Liver (tissue), 9 donors: Measurements from ENCODE around the gene SERTM2. TPM values are rescaled to one million over a fixed set of nuclear protein-coding genes. Genes with fewer than 3 reads are reported as not detected.
A peak's percentile ranks its signal among the peaks of the same experiment; 100 is the strongest.

ENCODE experiments used
- DNase-seq: peaks from one replicate; pipeline ENCODE4 v3.0.0-alpha.2; 2017; ENCODE audit warnings: low spot score
- H3K27ac ChIP-seq, 2 donors: one replicate each; pipeline ENCODE4 v1.7.0; 2013; ENCODE audit warnings: inconsistent platforms in 2 of 2, low read length in 2 of 2, control low read depth in 1 of 2, low read depth in 1 of 2, mild to moderate bottlenecking in 1 of 2
- H3K27me3 ChIP-seq, 4 donors: one replicate each; pipeline versions ENCODE4 v1.6.1 to v1.7.0; 2013; ENCODE audit warnings: low read length in 3 of 4, inconsistent platforms in 1 of 4, mild to moderate bottlenecking in 1 of 4, moderate library complexity in 1 of 4; ENCODE audit not compliant: control insufficient read depth in 4 of 4, insufficient read depth in 4 of 4
- H3K36me3 ChIP-seq, 4 donors: one replicate each; pipeline versions ENCODE4 v1.6.1 to v1.7.0; 2013; ENCODE audit warnings: low read length in 3 of 4, mild to moderate bottlenecking in 3 of 4, low read depth in 1 of 4, moderate library complexity in 1 of 4; ENCODE audit not compliant: control insufficient read depth in 4 of 4, insufficient read depth in 3 of 4
- H3K4me1 ChIP-seq, 4 donors: one replicate each; pipeline versions ENCODE4 v1.6.1 to v1.7.0; 2013; ENCODE audit warnings: low read length in 3 of 4, mild to moderate bottlenecking in 3 of 4, moderate library complexity in 1 of 4; ENCODE audit not compliant: control insufficient read depth in 4 of 4, insufficient read depth in 4 of 4
- H3K4me3 ChIP-seq, 3 donors: one replicate each; pipeline versions ENCODE4 v1.6.1 to v1.7.0; 2013; ENCODE audit warnings: low read length in 3 of 3, control low read depth in 1 of 3, low read depth in 1 of 3, mild to moderate bottlenecking in 1 of 3
- H3K9ac ChIP-seq, 2 donors: one replicate each; pipeline ENCODE4 v1.7.0; 2013; ENCODE audit warnings: low read length in 2 of 2, mild to moderate bottlenecking in 2 of 2, moderate library complexity in 2 of 2, control low read depth in 1 of 2, low read depth in 1 of 2
- H3K9me3 ChIP-seq, 4 donors: one replicate each; pipeline versions ENCODE4 v1.6.1 to v1.7.0; 2013; ENCODE audit warnings: low read length in 3 of 4; ENCODE audit not compliant: control insufficient read depth in 4 of 4
- EGR1 ChIP-seq, 2 donors: IDR thresholded peaks; 2 replicates each; pipeline ENCODE4 v1.6.1; 2016 to 2018; ENCODE audit warnings: antibody characterized with exemption in 2 of 2, low read depth in 2 of 2
- FOXA1 ChIP-seq: IDR thresholded peaks from 2 replicates; pipeline ENCODE4 v1.6.1; 2016; ENCODE audit warnings: antibody characterized with exemption
- FOXA2 ChIP-seq: IDR thresholded peaks from 2 replicates; pipeline ENCODE4 v1.6.1; 2016; ENCODE audit warnings: antibody characterized with exemption
- GABPA ChIP-seq, 2 donors: IDR thresholded peaks in 1 of 2; conservative IDR thresholded peaks in 1 of 2; 2 replicates each; pipeline ENCODE4 v1.6.1; 2016; ENCODE audit warnings: antibody characterized with exemption in 2 of 2, mild to moderate bottlenecking in 1 of 2, moderate library complexity in 1 of 2
- HNF4A ChIP-seq, 2 donors: conservative IDR thresholded peaks; 2 replicates each; pipeline ENCODE4 v1.6.1; 2016; ENCODE audit warnings: antibody characterized with exemption in 2 of 2, mild to moderate bottlenecking in 2 of 2
- HNF4G ChIP-seq: IDR thresholded peaks from 2 replicates; pipeline ENCODE4 v1.6.1; 2016; ENCODE audit warnings: antibody characterized with exemption
- JUND ChIP-seq, 2 donors: IDR thresholded peaks; 2 replicates each; pipeline ENCODE4 v1.6.1; 2016; ENCODE audit warnings: antibody characterized with exemption in 2 of 2
- NR2F2 ChIP-seq: IDR thresholded peaks from 2 replicates; pipeline ENCODE4 v1.6.1; 2016; ENCODE audit warnings: antibody characterized with exemption
- RAD21 ChIP-seq, 2 donors: IDR thresholded peaks; 2 replicates each; pipeline ENCODE4 v1.6.1; 2016; ENCODE audit warnings: antibody characterized with exemption in 2 of 2, mild to moderate bottlenecking in 2 of 2
- RXRA ChIP-seq, 2 donors: IDR thresholded peaks; 2 replicates each; pipeline ENCODE4 v1.6.1; 2017 to 2018; ENCODE audit warnings: antibody characterized with exemption in 2 of 2, mild to moderate bottlenecking in 1 of 2
- SP1 ChIP-seq: IDR thresholded peaks from 2 replicates; pipeline ENCODE4 v1.6.1; 2018; ENCODE audit warnings: antibody characterized with exemption, mild to moderate bottlenecking
- TAF1 ChIP-seq: conservative IDR thresholded peaks from 2 replicates; pipeline ENCODE4 v1.6.1; 2016; ENCODE audit warnings: antibody characterized with exemption, mild to moderate bottlenecking
- YY1 ChIP-seq: IDR thresholded peaks from 2 replicates; pipeline ENCODE4 v1.6.1; 2016; ENCODE audit warnings: antibody characterized with exemption, mild to moderate bottlenecking
- WGBS: extraction: QIAGEN DNeasy Blood & Tissue Kit; methylation state at CpG from one replicate; pipeline ENCODE4 v1.1.7; 2013; 5-methylcytosine and 5-hydroxymethylcytosine counted together
- polyA plus RNA-seq, 2 donors: library from polyadenylated mRNA; stranded (reverse) in 1 of 2; unstranded in 1 of 2; fragments of 200-250 nt in 1 of 2; fragments of >200 nt in 1 of 2; fragmentation: Nextera tagmentation in 1 of 2; extraction: Ambion mirVana in 1 of 2; gene quantifications; one replicate each; pipeline versions ENCODE4 v1.2.1 to v1.2.3, GENCODE V29; 2013 to 2015
- total RNA-seq, 2 donors: library from RNA; depleted of rRNA; stranded (reverse); fragments of >200 nt; gene quantifications; one replicate each; pipeline ENCODE4 v1.2.3, GENCODE V29; 2014
- TF ChIP-seq, protein P1 (sequence below): IDR thresholded peaks from 2 replicates; pipeline ENCODE4 v1.6.1; 2016; ENCODE audit warnings: antibody characterized with exemption, mild to moderate bottlenecking
- TF ChIP-seq, protein P2 (sequence below): IDR thresholded peaks from 2 replicates; pipeline ENCODE4 v1.6.1; 2016; ENCODE audit warnings: antibody characterized with exemption
- TF ChIP-seq, protein P3 (sequence below): fragments of 150-350 bp; IDR thresholded peaks from 2 replicates; pipeline ENCODE4 v1.5.1; 2017; ENCODE audit warnings: improper control_type of control experiment, low read depth, low read length; ENCODE audit not compliant: missing input control
- TF ChIP-seq, protein P4 (sequence below): IDR thresholded peaks from 2 replicates; pipeline ENCODE4 v1.6.1; 2016; ENCODE audit warnings: antibody characterized with exemption
- donor health status: healthy.
- donor health status: healthy.
- donor health status: healthy.
- donor health status: healthy.
- donor health status: healthy.

The SERTM2 gene
- total and polyA plus RNA-seq, 4 donors, result 0.09 to 16.2 (median 2.6) TPM

DNA sequence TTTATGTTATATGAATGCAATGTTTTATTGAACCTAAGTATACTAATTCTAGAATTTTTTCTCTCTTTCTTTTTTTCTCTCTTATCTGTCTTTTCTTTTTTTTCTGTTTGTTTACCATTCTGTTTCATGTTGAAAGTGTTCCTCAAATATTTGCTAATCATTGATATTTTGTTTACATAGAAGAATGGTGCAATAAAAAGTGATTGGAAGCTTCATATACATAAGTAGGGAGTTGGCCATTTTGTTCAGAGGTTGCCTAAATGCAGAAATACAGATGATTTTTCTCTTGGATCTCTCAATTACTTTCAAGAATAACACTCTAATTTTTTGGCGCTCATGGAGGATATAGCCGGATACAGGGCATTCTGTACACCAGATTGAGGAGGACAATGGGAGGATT is 5.7 kb upstream of the SERTM2 start:
- Histone ChIP-seq H3K9ac (no peak overlapping the region), H3K27ac (no peak overlapping the region), H3K4me1 (peaks cover 0 to 5% (median 1%) of the 10 kb centered on the region in 4 donors), H3K36me3 (no peaks in the 10 kb centered on the region), H3K9me3 (no peaks in the 10 kb centered on the region), H3K27me3 (no peaks in the 10 kb centered on the region), H3K4me3 (no peak overlapping the region)
- TF ChIP-seq JUND (IDR thresholded peaks at IDR 0.05), result no peak
- no peak for TF ChIP-seq FOXA1
- no peak for TF ChIP-seq HNF4G
- TF ChIP-seq, protein P1, sequence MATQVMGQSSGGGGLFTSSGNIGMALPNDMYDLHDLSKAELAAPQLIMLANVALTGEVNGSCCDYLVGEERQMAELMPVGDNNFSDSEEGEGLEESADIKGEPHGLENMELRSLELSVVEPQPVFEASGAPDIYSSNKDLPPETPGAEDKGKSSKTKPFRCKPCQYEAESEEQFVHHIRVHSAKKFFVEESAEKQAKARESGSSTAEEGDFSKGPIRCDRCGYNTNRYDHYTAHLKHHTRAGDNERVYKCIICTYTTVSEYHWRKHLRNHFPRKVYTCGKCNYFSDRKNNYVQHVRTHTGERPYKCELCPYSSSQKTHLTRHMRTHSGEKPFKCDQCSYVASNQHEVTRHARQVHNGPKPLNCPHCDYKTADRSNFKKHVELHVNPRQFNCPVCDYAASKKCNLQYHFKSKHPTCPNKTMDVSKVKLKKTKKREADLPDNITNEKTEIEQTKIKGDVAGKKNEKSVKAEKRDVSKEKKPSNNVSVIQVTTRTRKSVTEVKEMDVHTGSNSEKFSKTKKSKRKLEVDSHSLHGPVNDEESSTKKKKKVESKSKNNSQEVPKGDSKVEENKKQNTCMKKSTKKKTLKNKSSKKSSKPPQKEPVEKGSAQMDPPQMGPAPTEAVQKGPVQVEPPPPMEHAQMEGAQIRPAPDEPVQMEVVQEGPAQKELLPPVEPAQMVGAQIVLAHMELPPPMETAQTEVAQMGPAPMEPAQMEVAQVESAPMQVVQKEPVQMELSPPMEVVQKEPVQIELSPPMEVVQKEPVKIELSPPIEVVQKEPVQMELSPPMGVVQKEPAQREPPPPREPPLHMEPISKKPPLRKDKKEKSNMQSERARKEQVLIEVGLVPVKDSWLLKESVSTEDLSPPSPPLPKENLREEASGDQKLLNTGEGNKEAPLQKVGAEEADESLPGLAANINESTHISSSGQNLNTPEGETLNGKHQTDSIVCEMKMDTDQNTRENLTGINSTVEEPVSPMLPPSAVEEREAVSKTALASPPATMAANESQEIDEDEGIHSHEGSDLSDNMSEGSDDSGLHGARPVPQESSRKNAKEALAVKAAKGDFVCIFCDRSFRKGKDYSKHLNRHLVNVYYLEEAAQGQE, result no peak
- no peak for TF ChIP-seq RAD21 (IDR thresholded peaks at IDR 0.05)
- TF ChIP-seq, protein P2, sequence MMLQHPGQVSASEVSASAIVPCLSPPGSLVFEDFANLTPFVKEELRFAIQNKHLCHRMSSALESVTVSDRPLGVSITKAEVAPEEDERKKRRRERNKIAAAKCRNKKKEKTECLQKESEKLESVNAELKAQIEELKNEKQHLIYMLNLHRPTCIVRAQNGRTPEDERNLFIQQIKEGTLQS, result no peak
- TF ChIP-seq EGR1 (IDR thresholded peaks at IDR 0.05; ENCODE audit: low read depth in 2 of 2), result no peak
- peak; percentile 31 for TF ChIP-seq FOXA2
- TF ChIP-seq, protein P3, sequence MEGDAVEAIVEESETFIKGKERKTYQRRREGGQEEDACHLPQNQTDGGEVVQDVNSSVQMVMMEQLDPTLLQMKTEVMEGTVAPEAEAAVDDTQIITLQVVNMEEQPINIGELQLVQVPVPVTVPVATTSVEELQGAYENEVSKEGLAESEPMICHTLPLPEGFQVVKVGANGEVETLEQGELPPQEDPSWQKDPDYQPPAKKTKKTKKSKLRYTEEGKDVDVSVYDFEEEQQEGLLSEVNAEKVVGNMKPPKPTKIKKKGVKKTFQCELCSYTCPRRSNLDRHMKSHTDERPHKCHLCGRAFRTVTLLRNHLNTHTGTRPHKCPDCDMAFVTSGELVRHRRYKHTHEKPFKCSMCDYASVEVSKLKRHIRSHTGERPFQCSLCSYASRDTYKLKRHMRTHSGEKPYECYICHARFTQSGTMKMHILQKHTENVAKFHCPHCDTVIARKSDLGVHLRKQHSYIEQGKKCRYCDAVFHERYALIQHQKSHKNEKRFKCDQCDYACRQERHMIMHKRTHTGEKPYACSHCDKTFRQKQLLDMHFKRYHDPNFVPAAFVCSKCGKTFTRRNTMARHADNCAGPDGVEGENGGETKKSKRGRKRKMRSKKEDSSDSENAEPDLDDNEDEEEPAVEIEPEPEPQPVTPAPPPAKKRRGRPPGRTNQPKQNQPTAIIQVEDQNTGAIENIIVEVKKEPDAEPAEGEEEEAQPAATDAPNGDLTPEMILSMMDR, result no peak
- peak in 1 of 2 donors; percentile 10 for TF ChIP-seq RXRA (IDR thresholded peaks at IDR 0.05)
- peak; percentile 84 for TF ChIP-seq YY1
- TF ChIP-seq, protein P4, sequence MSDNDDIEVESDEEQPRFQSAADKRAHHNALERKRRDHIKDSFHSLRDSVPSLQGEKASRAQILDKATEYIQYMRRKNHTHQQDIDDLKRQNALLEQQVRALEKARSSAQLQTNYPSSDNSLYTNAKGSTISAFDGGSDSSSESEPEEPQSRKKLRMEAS, result no peak
- peak in 1 of 2 donors; percentile 30 for TF ChIP-seq HNF4A (conservative IDR thresholded peaks at IDR 0.05)
- TF ChIP-seq NR2F2, result no peak
- no peak for TF ChIP-seq SP1
- no peak for DNase-seq
- 79% methylated on average over 2 of the region's 2 CpGs for WGBS

DNA sequence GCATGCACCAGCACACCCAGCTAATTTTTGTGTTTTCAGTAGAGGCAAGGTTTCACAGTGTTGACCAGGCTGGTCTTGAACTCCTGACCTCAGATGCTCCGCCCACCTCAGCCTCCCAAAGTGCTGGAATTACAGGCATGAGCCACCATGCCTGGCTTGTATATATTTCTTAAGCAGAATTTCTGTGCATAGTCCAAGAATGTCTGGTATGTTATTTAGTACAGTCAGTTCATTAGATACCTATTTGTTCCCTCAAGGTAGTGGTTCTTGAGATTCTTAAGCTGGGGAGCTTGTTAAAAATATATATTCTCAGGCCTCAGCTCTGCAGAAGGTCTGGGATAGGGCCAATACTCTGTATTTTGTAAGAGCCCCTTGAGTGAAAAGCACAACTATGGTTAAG is 4.6 kb upstream of the SERTM2 start:
- Histone ChIP-seq H3K4me3 (no peak overlapping the region), H3K9me3 (no peaks in the 10 kb centered on the region), H3K27me3 (no peaks in the 10 kb centered on the region), H3K9ac (no peak overlapping the region), H3K4me1 (peaks cover 0 to 5% (median 1%) of the 10 kb centered on the region in 4 donors), H3K27ac (no peak overlapping the region), H3K36me3 (no peaks in the 10 kb centered on the region)
- DNase-seq, result no peak
- WGBS, result 87% methylated on average over 1 of the region's 1 CpG
- TF ChIP-seq EGR1 (IDR thresholded peaks at IDR 0.05; ENCODE audit: low read depth in 2 of 2) (no peak), FOXA2 (no peak), TAF1 (no peak), GABPA (IDR thresholded peaks at IDR 0.05 in 1 of 2, conservative IDR thresholded peaks at IDR 0.05 in 1 of 2) (no peak), HNF4G (no peak), SP1 (no peak), HNF4A (conservative IDR thresholded peaks at IDR 0.05) (no peak), RXRA (IDR thresholded peaks at IDR 0.05) (no peak)
- TF ChIP-seq, protein P2, result no peak
- TF ChIP-seq, protein P3, result no peak
- TF ChIP-seq, protein P1, result no peak
- TF ChIP-seq, protein P4, result no peak
